Muscle of leg (tissue), 11 donors: ENCODE data around the gene CBFB. TPM values are rescaled to one million over a fixed set of nuclear protein-coding genes. Genes with fewer than 3 reads are reported as not detected.
"Not testable (repeated sequence)": the region's sequence is repeated elsewhere in the genome, so short reads cannot be mapped to it uniquely, and the experiment has no call there.

Experiments used
- DNase-seq: peaks from one replicate; pipeline ENCODE4 v3.0.0; 2013
- H3K27ac ChIP-seq: one replicate; pipeline ENCODE4 v1.5.1; 2013; ENCODE audit warnings: mild to moderate bottlenecking, low read length, control low read depth
- H3K27me3 ChIP-seq: one replicate; pipeline ENCODE4 v1.6.1; 2013; ENCODE audit warnings: low read length; ENCODE audit not compliant: control insufficient read depth, insufficient read depth
- H3K36me3 ChIP-seq: one replicate; pipeline ENCODE4 v1.6.1; 2013; ENCODE audit warnings: low read length; ENCODE audit not compliant: control insufficient read depth, insufficient read depth
- H3K4me1 ChIP-seq: one replicate; pipeline ENCODE4 v1.6.1; 2013; ENCODE audit warnings: low read length; ENCODE audit not compliant: control insufficient read depth, insufficient read depth
- H3K4me3 ChIP-seq: one replicate; pipeline ENCODE4 v1.5.1; 2013; ENCODE audit warnings: low read length, control low read depth
- H3K9me3 ChIP-seq: replicated peaks from 2 replicates; pipeline ENCODE4 v1.6.1; 2013; ENCODE audit warnings: low read depth, low read length; ENCODE audit not compliant: control insufficient read depth
- WGBS: methylation state at CpG from one replicate; pipeline ENCODE4 v1.1.5; 2013; ENCODE audit warnings: missing lambda C conversion rate; ENCODE audit not compliant: insufficient coverage; 5-methylcytosine and 5-hydroxymethylcytosine counted together
- polyA plus RNA-seq, 8 donors: library from polyadenylated mRNA; unstranded; fragments of 120-200 nt; gene quantifications; one replicate each; pipeline versions ENCODE4 v1.2.1 to v1.2.3, GENCODE V29; 2013; ENCODE audit warnings: inconsistent platforms in 1 of 8, low replicate concordance in 1 of 8; ENCODE audit not compliant: insufficient read length in 8 of 8, insufficient read depth in 1 of 8
- total RNA-seq: library from RNA; stranded (reverse); fragments of 120-200 nt; gene quantifications from one replicate; pipeline ENCODE4 v1.2.4, GENCODE V29; 2013

The CBFB gene
- total and polyA plus RNA-seq, 9 donors = 31.6 to 70.3 (median 42.2) TPM

GRCh38 chr16:67040166-67040565, 11.2 kb downstream of the CBFB start:
- no peak for DNase-seq
- Histone ChIP-seq H3K27me3 (no peaks in the 10 kb centered on the region), H3K9me3 (no peaks in the 10 kb centered on the region), H3K4me3 (no peak overlapping the region), H3K27ac (no peak overlapping the region), H3K36me3 (peaks cover 10% of the 10 kb centered on the region), H3K4me1 (no peaks in the 10 kb centered on the region)
- WGBS = no CpG with 5 or more reads among the region's 2 CpGs

GRCh38 chr16:67040906-67041305, 12.0 kb downstream of the CBFB start:
- Histone ChIP-seq H3K4me1 (no peaks in the 10 kb centered on the region), H3K27me3 (no peaks in the 10 kb centered on the region), H3K27ac (no peak overlapping the region), H3K4me3 (no peak overlapping the region), H3K36me3 (peaks cover 10% of the 10 kb centered on the region), H3K9me3 (no peaks in the 10 kb centered on the region)
- DNase-seq = no peak
- 81% methylated on average over 2 of the region's 2 CpGs for WGBS

GRCh38 chr16:67041520-67041919, 12.6 kb downstream of the CBFB start:
- H3K4me1 ChIP-seq, H3K27me3 ChIP-seq, H3K9me3 ChIP-seq, DNase-seq, H3K27ac ChIP-seq, H3K4me3 ChIP-seq: not testable (repeated sequence)
- H3K36me3 ChIP-seq = peaks cover 10% of the 10 kb centered on the region
- no CpG with 5 or more reads among the region's 4 CpGs for WGBS

GRCh38 chr16:67043420-67043819, 14.5 kb downstream of the CBFB start:
- no peaks in the 10 kb centered on the region for H3K27me3 ChIP-seq
- no CpG with 5 or more reads among the region's 1 CpG for WGBS
- no peaks in the 10 kb centered on the region for H3K4me1 ChIP-seq
- H3K4me3 ChIP-seq = no peak overlapping the region
- H3K36me3 ChIP-seq = peaks cover 10% of the 10 kb centered on the region
- no peak for DNase-seq
- no peak overlapping the region for H3K27ac ChIP-seq
- no peaks in the 10 kb centered on the region for H3K9me3 ChIP-seq

DNA sequence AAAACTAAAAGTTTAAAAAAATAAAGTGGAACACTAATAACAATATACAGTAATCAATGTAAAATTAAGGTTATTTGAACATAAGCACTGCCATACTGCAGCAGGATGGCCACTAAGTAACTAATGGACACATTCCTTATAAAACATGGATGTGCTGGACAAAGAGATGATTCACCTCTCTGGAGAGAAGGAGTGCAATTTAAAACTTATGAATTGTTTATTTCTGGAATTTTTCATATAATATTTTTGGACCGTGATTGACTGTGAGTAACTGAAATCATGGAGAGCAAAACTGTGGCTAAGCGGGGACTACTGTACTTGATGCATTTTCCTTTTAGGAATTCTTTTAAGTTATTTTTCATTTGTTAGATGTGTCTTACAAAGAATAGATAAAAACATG, 21.8 kb downstream of the CBFB start:
- no CpG with 5 or more reads among the region's 2 CpGs for WGBS
- no peaks in the 10 kb centered on the region for H3K27me3 ChIP-seq
- H3K4me1 ChIP-seq = no peaks in the 10 kb centered on the region
- DNase-seq = peak; percentile 34
- no peaks in the 10 kb centered on the region for H3K9me3 ChIP-seq
- no peak overlapping the region for H3K4me3 ChIP-seq
- no peak overlapping the region for H3K27ac ChIP-seq
- H3K36me3 ChIP-seq = no peaks in the 10 kb centered on the region

- Histone ChIP-seq H3K27me3 (no peaks in the 10 kb centered on the region), H3K9me3 (no peaks in the 10 kb centered on the region), H3K27ac (no peak overlapping the region), H3K4me3 (no peak overlapping the region), H3K36me3 (no peaks in the 10 kb centered on the region), H3K4me1 (no peaks in the 10 kb centered on the region)
- WGBS = no CpG with 5 or more reads among the region's 1 CpG
- DNase-seq = no peak
Measured at GRCh38 chr16:67052399-67052798, 23.4 kb downstream of the CBFB start.

DNA sequence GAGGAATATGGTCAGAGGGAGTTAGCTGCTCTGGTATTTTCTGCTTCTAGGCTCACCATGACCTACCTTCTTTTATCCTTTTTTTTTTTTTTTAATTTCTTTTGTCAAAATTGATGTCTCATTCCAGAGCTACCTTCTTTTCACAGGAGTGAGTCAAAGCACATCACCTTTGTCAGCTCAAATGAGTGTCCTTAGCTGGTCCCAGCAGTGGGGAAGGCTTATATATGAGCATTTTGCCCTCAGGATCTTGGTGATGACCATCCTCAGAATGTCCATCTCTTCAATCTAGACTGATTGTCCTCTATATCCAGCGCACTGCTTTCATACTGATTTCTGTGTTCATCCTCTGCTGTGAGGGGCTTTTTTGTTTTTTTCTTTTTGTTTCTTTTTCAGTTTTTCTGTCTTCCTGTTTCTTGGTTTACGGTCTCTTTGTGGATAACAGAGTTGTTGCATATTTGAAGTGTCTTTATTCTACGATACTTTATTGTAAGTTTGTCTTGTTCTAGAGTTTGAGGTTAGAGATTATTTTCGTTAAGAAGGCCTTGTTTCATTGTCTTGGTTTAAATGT, 24.9 kb downstream of the CBFB start:
- Histone ChIP-seq H3K4me1 (no peaks in the 10 kb centered on the region), H3K4me3 (no peak overlapping the region), H3K27me3 (no peaks in the 10 kb centered on the region), H3K9me3 (no peaks in the 10 kb centered on the region), H3K36me3 (no peaks in the 10 kb centered on the region), H3K27ac (no peak overlapping the region)
- no peak for DNase-seq
- no CpG with 5 or more reads among the region's 4 CpGs for WGBS

DNA sequence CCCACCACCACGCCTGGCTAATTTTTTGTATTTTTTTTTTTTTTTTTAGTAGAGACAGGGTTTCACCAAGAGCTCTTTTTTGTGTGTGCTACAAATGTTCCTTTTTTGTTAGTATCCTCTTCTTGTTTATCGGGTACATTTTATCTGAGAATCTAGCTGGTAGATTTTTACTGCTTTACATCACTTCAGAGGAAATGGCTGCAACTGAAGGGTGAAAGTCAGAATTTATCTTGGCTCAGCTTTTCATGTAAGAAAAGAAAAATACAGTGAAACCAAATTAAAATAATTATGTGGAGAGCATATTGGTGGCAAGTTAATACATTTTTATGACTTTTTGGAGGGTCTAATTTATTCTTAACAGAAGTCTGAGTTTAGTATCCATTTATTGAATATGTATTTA, 26.0 kb downstream of the CBFB start:
- no CpG with 5 or more reads among the region's 2 CpGs for WGBS
- H3K4me1 ChIP-seq = no peaks in the 10 kb centered on the region
- H3K9me3 ChIP-seq = no peaks in the 10 kb centered on the region
- no peak for DNase-seq
- no peak overlapping the region for H3K4me3 ChIP-seq
- no peak overlapping the region for H3K27ac ChIP-seq
- H3K27me3 ChIP-seq = no peaks in the 10 kb centered on the region
- H3K36me3 ChIP-seq = no peaks in the 10 kb centered on the region

- H3K27ac ChIP-seq = no peak overlapping the region
- DNase-seq = peak; percentile 18
- 94% methylated on average over 2 of the region's 4 CpGs for WGBS
- no peaks in the 10 kb centered on the region for H3K36me3 ChIP-seq
- no peaks in the 10 kb centered on the region for H3K4me1 ChIP-seq
- H3K9me3 ChIP-seq = no peaks in the 10 kb centered on the region
- no peaks in the 10 kb centered on the region for H3K27me3 ChIP-seq
- no peak overlapping the region for H3K4me3 ChIP-seq
Measured at GRCh38 chr16:67055712-67056487, 27.0 kb downstream of the CBFB start.

GRCh38 chr16:67063008-67063407, 34.1 kb downstream of the CBFB start:
- Histone ChIP-seq H3K4me3 (no peak overlapping the region), H3K9me3 (no peaks in the 10 kb centered on the region), H3K36me3 (peaks cover 13% of the 10 kb centered on the region), H3K4me1 (no peaks in the 10 kb centered on the region), H3K27me3 (no peaks in the 10 kb centered on the region), H3K27ac (no peak overlapping the region)
- no peak for DNase-seq
- no CpG with 5 or more reads among the region's 2 CpGs for WGBS
